ENCODE measurements around the gene KSR1.
A peak's percentile ranks its signal among the peaks of the same experiment; 100 is the strongest.

KSR1 gene

GRCh38 chr17:27571563-27572352, 115.5 kb downstream of the KSR1 start:
- H3K9me3 ChIP-seq (ENCODE audit: low read depth, low read length), result no peaks in the 10 kb centered on the region
- no peak overlapping the region for H3K27ac ChIP-seq
- peaks cover 2% of the 10 kb centered on the region; the same call in 1 of the 2 replicates for H3K36me3 ChIP-seq (ENCODE audit: insufficient read depth, low read length)
- no peak overlapping the region for H3K9ac ChIP-seq (ENCODE audit: insufficient read length)
- H3K4me3 ChIP-seq, result no peak overlapping the region
- no peak for DNase-seq (ENCODE audit: low read depth, low spot score)
- TF ChIP-seq EZH2 (IDR thresholded peaks at IDR 0.05) (no peak), FOXP2 (optimal IDR thresholded peaks at IDR 0.05; ENCODE audit: control extremely low read depth, extremely low read length, insufficient read depth) (no peak), POLR2AphosphoS5 (IDR thresholded peaks at IDR 0.05; ENCODE audit: borderline replicate concordance, low read depth, low read length) (no peak)

- DNase-seq (ENCODE audit: low read depth, low spot score), result no peak
- H3K4me3 ChIP-seq, result no peak overlapping the region
- peak overlapping the region; percentile 96 for H3K27ac ChIP-seq
- no peaks in the 10 kb centered on the region for H3K36me3 ChIP-seq (ENCODE audit: insufficient read depth, low read length)
- no peak overlapping the region for H3K9ac ChIP-seq (ENCODE audit: insufficient read length)
- TF ChIP-seq FOXP2 (optimal IDR thresholded peaks at IDR 0.05; ENCODE audit: control extremely low read depth, extremely low read length, insufficient read depth) (no peak), POLR2AphosphoS5 (IDR thresholded peaks at IDR 0.05; ENCODE audit: borderline replicate concordance, low read depth, low read length) (no peak), EZH2 (IDR thresholded peaks at IDR 0.05) (no peak)
- H3K9me3 ChIP-seq (ENCODE audit: low read depth, low read length), result no peaks in the 10 kb centered on the region
Measured at GRCh38 chr17:27572665-27573064, 116.4 kb downstream of the KSR1 start.

GRCh38 chr17:27573548-27573947, 117.3 kb downstream of the KSR1 start:
- peak overlapping the region; percentile 96 for H3K27ac ChIP-seq
- H3K4me3 ChIP-seq, result peak overlapping the region; percentile 46
- H3K36me3 ChIP-seq (ENCODE audit: insufficient read depth, low read length), result no peaks in the 10 kb centered on the region
- peak overlapping the region; percentile 38 for H3K9ac ChIP-seq (ENCODE audit: insufficient read length)
- H3K9me3 ChIP-seq (ENCODE audit: low read depth, low read length), result no peaks in the 10 kb centered on the region
- DNase-seq (ENCODE audit: low read depth, low spot score), result no peak
- TF ChIP-seq EZH2 (IDR thresholded peaks at IDR 0.05) (no peak), POLR2AphosphoS5 (IDR thresholded peaks at IDR 0.05; ENCODE audit: borderline replicate concordance, low read depth, low read length) (no peak), FOXP2 (optimal IDR thresholded peaks at IDR 0.05; ENCODE audit: control extremely low read depth, extremely low read length, insufficient read depth) (no peak)

DNA sequence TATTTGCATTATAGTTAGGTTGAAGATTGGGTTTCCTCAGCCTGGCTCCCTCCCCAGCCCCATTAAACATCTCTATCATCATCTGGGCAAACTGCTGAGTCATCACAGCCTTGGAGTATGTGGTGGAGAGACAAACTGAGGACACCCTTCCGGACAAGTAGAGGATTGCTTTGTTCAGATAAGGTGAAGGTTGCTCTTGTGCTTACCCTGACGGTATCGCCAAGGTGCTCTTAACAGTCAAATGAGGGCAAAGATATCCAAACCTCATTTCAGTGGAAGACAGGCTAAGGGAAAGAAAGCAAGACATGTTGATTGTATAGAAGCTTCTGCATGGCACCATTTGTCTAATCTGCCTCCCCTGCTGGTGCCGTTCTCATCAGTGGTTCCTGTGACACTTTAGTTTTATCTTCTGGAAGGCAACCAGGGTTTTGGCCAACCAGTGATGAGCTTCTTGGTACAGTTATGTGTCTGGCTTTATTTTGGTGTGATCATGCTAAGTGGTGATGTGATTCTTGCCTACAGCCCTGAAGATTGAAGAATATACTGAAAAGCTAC, 117.8 kb downstream of the KSR1 start:
- peak overlapping the region; percentile 96 for H3K27ac ChIP-seq
- H3K9me3 ChIP-seq (ENCODE audit: low read depth, low read length), result no peaks in the 10 kb centered on the region
- no peak overlapping the region for H3K9ac ChIP-seq (ENCODE audit: insufficient read length)
- peaks cover 2% of the 10 kb centered on the region; the same call in 1 of the 2 replicates for H3K36me3 ChIP-seq (ENCODE audit: insufficient read depth, low read length)
- peak overlapping the region; percentile 46 for H3K4me3 ChIP-seq
- DNase-seq (ENCODE audit: low read depth, low spot score), result no peak
- TF ChIP-seq FOXP2 (optimal IDR thresholded peaks at IDR 0.05; ENCODE audit: control extremely low read depth, extremely low read length, insufficient read depth) (no peak), EZH2 (IDR thresholded peaks at IDR 0.05) (no peak), POLR2AphosphoS5 (IDR thresholded peaks at IDR 0.05; ENCODE audit: borderline replicate concordance, low read depth, low read length) (no peak; the same call in 1 of the 2 replicates)

DNA sequence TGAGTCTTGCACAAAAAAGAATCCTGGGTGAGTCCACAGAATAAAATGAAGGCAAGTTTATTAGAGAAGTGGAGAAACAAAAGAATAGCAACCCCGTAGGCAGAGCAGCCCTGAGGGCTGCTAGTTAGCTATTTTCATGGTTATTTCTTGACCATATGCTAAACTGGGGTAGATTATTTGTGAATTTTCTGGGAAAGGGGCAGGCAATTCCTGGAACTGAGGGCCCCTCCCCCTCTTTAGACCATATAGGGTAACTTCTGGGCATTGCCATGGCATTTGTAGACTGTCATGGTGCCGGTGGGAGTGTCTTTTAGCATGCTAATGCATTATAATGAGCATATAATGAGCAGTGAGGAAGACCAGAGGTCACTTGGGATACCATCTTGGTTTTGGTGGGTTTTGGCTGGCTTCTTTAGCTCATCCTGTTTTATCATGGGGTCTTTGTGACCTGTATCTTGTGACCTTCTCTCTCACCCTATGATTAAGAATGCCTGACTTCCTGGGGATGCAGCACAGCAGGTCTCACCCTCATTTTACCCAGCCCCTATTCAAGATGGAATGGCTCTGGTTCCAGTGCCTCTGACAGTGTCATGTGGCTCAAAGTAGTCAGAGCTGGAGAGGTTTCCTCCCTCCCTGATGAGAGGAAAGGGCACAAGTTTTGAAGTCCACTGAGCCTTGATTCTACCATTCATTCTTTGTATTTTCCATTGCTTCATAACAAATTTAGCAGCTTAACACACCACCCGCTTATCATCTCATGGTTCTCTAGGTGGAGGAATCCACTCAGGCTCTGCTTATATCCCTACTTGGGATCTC, 119.1 kb downstream of the KSR1 start:
- no peak for DNase-seq (ENCODE audit: low read depth, low spot score)
- no peaks in the 10 kb centered on the region for H3K9me3 ChIP-seq (ENCODE audit: low read depth, low read length)
- no peak for TF ChIP-seq EZH2 (IDR thresholded peaks at IDR 0.05)
- no peak for TF ChIP-seq POLR2AphosphoS5 (IDR thresholded peaks at IDR 0.05; ENCODE audit: borderline replicate concordance, low read depth, low read length)
- TF ChIP-seq FOXP2 (optimal IDR thresholded peaks at IDR 0.05; ENCODE audit: control extremely low read depth, extremely low read length, insufficient read depth), result no peak
- no peak overlapping the region for H3K9ac ChIP-seq (ENCODE audit: insufficient read length)
- peak overlapping the region; percentile 96; the same call in 1 of the 2 replicates for H3K27ac ChIP-seq
- peaks cover 7% of the 10 kb centered on the region; the same call in 1 of the 2 replicates for H3K36me3 ChIP-seq (ENCODE audit: insufficient read depth, low read length)
- no peak overlapping the region for H3K4me3 ChIP-seq

DNA sequence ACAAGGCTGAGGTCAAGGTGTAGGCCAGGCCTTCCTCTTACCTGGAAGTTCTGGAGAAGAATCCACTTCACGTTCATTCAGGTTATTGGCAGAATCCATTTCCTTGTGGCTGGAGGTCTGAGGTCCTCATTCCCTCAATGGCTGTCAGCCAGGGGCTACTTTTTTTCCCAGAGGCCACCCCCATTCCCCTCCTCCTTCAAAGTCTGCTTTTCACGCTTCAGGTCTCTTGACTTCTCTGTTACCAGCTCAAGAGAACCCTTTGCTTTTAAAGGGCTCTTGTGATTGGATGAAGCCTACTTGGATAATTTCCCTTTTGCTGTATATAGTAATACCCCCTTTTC, 119.6 kb downstream of the KSR1 start:
- TF ChIP-seq EZH2 (IDR thresholded peaks at IDR 0.05) (no peak), POLR2AphosphoS5 (IDR thresholded peaks at IDR 0.05; ENCODE audit: borderline replicate concordance, low read depth, low read length) (no peak), FOXP2 (optimal IDR thresholded peaks at IDR 0.05; ENCODE audit: control extremely low read depth, extremely low read length, insufficient read depth) (no peak)

DNA sequence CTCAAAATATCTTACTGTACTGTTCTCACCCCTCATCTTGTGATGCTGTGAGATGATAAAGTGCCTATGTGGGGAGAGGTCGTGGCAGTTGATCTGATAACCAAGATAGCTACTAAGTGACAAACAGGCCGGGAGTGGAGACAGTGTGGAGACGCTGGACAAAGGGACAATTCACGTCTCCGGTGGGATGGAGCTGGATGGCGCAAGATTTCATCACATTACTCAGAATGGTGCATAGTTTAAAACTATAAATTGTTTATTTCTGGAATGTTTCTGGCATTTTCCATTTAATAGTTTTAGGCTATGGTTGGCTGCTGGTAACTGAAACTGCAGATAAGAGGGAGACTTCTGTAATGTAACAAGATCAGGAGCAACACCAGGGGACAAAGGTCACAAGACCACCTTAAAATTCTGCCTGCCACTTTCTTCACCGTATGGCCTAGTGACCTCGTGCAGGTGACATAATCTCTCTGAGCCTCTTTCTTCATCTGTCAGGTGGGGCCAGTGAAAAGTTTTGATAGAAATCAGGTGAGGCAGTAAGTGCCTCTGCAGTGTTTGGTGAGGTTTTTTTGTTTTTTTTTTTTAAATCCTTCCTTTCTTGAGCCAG, 120.3 kb downstream of the KSR1 start:
- Histone ChIP-seq H3K4me3 (no peak overlapping the region), H3K9ac (ENCODE audit: insufficient read length) (no peak overlapping the region), H3K9me3 (ENCODE audit: low read depth, low read length) (no peaks in the 10 kb centered on the region), H3K36me3 (ENCODE audit: insufficient read depth, low read length) (peaks cover 7% of the 10 kb centered on the region; the same call in 1 of the 2 replicates), H3K27ac (peak overlapping the region; percentile 96)
- TF ChIP-seq POLR2AphosphoS5 (IDR thresholded peaks at IDR 0.05; ENCODE audit: borderline replicate concordance, low read depth, low read length), result no peak
- TF ChIP-seq EZH2 (IDR thresholded peaks at IDR 0.05), result no peak
- no peak for TF ChIP-seq FOXP2 (optimal IDR thresholded peaks at IDR 0.05; ENCODE audit: control extremely low read depth, extremely low read length, insufficient read depth)
- DNase-seq (ENCODE audit: low read depth, low spot score), result no peak

More for the DNA sequence above, 119.6 kb downstream of the KSR1 start:
- no peak for DNase-seq (ENCODE audit: low read depth, low spot score)
- Histone ChIP-seq H3K27ac (peak overlapping the region; percentile 96), H3K9ac (ENCODE audit: insufficient read length) (no peak overlapping the region), H3K9me3 (ENCODE audit: low read depth, low read length) (no peaks in the 10 kb centered on the region), H3K36me3 (ENCODE audit: insufficient read depth, low read length) (peaks cover 7% of the 10 kb centered on the region; the same call in 1 of the 2 replicates), H3K4me3 (no peak overlapping the region)
